SU-DHL-6 (cell line): ENCODE results near the gene NPHP4.
"Not testable (repeated sequence)": the region's sequence is repeated elsewhere in the genome, so short reads cannot be mapped to it uniquely, and the experiment has no call there.

Experiments
- H2AFZ ChIP-seq: fragments of 200-600 bp; sonication (generic); 2 replicates; pipeline ENCODE4 v1.6.1; 2014; ENCODE audit warnings: low read depth, mild to moderate bottlenecking, moderate library complexity, mixed read lengths, antibody characterized with exemption, low read length; ENCODE audit not compliant: severe bottlenecking
- H3F3A ChIP-seq: fragments of 200-600 bp; shearing (Covaris generic); 2 replicates; pipeline ENCODE4 v1.6.0; 2016; ENCODE audit warnings: antibody characterized with exemption, mild to moderate bottlenecking; ENCODE audit not compliant: insufficient read depth
- H3K27ac ChIP-seq: fragments of 200-600 bp; sonication (generic); 2 replicates; pipeline ENCODE4 v1.5.1; 2016; ENCODE audit warnings: low read depth, mild to moderate bottlenecking, low read length, moderate library complexity, mixed read lengths
- H3K27me3 ChIP-seq: fragments of 200-600 bp; sonication (generic), shearing (Covaris generic); 2 replicates; pipeline ENCODE4 v1.6.0; 2014; ENCODE audit warnings: mild to moderate bottlenecking, low read length
- H3K36me3 ChIP-seq: fragments of 200-600 bp; sonication (generic); 2 replicates; pipeline ENCODE4 v1.6.1; 2014; ENCODE audit warnings: mild to moderate bottlenecking, low read length, mixed read lengths
- H3K4me2 ChIP-seq: fragments of 300-600, 200-600 bp; shearing (Covaris generic), sonication (generic); 2 replicates; pipeline ENCODE4 v1.6.0; 2014; ENCODE audit warnings: low read length, low read depth, mild to moderate bottlenecking; ENCODE audit not compliant: poor library complexity, severe bottlenecking
- H3K4me3 ChIP-seq: fragments of 200-600 bp; sonication (generic); 2 replicates; pipeline ENCODE4 v1.5.1; 2014; ENCODE audit warnings: antibody characterized with exemption, low read length, mild to moderate bottlenecking, mixed read lengths; ENCODE audit not compliant: insufficient read depth, poor library complexity, severe bottlenecking
- H3K79me2 ChIP-seq: fragments of 200-600 bp; sonication (generic); 2 replicates; pipeline ENCODE4 v1.6.1; 2014; ENCODE audit warnings: mild to moderate bottlenecking, low read length, moderate library complexity; ENCODE audit not compliant: insufficient read depth
- H3K9ac ChIP-seq: fragments of 200-600 bp; sonication (generic); 2 replicates; pipeline ENCODE4 v1.7.0; 2014; ENCODE audit warnings: mild to moderate bottlenecking, low read length
- H3K9me2 ChIP-seq: fragments of 200-600 bp; sonication (generic); replicated peaks from 2 replicates; pipeline ENCODE4 v1.6.1; 2014; ENCODE audit warnings: low read length; ENCODE audit not compliant: insufficient read depth
- H3K9me3 ChIP-seq: fragments of 200-600 bp; sonication (generic); 2 replicates; pipeline ENCODE4 v1.6.1; 2014; ENCODE audit warnings: low read length, mixed read lengths; ENCODE audit not compliant: insufficient read depth
- H4K20me1 ChIP-seq: fragments of 200-600 bp; sonication (generic); 2 replicates; pipeline ENCODE4 v1.6.1; 2014; ENCODE audit warnings: low read depth, mild to moderate bottlenecking, antibody characterized with exemption, low read length, moderate library complexity, mixed read lengths
- EZH2phosphoT487 ChIP-seq: fragments of 200-600 bp; sonication (generic), shearing (Covaris generic); conservative IDR thresholded peaks from 2 replicates; pipeline ENCODE4 v1.6.1; 2018; ENCODE audit warnings: mild to moderate bottlenecking, antibody characterized with exemption, low read length, moderate library complexity, mixed read lengths
- TF ChIP-seq, protein P1 (sequence below): fragments of 200-600 bp; sonication (generic); IDR thresholded peaks from one replicate; pipeline ENCODE4 v1.5.1; 2017; ENCODE audit warnings: antibody characterized with exemption, mild to moderate bottlenecking, low read length, moderate library complexity; ENCODE audit not compliant: insufficient read depth, poor library complexity, severe bottlenecking

NPHP4 gene

GRCh38 chr1:6023346-6023745 is 31.1 kb upstream of the NPHP4 start:
- Histone ChIP-seq H3K4me2 (no peak overlapping the region), H3K9ac (no peak overlapping the region), H3K9me2 (no peaks in the 10 kb centered on the region), H3K79me2 (peaks cover 21% of the 10 kb centered on the region), H2AFZ (no peak overlapping the region), H3K27me3 (no peaks in the 10 kb centered on the region), H4K20me1 (no peaks in the 10 kb centered on the region), H3K9me3 (no peaks in the 10 kb centered on the region), H3F3A (no peaks in the 10 kb centered on the region), H3K27ac (no peak overlapping the region), H3K36me3 (no peaks in the 10 kb centered on the region), H3K4me3 (no peak overlapping the region)
- no peak for TF ChIP-seq EZH2phosphoT487
- TF ChIP-seq, protein P1, sequence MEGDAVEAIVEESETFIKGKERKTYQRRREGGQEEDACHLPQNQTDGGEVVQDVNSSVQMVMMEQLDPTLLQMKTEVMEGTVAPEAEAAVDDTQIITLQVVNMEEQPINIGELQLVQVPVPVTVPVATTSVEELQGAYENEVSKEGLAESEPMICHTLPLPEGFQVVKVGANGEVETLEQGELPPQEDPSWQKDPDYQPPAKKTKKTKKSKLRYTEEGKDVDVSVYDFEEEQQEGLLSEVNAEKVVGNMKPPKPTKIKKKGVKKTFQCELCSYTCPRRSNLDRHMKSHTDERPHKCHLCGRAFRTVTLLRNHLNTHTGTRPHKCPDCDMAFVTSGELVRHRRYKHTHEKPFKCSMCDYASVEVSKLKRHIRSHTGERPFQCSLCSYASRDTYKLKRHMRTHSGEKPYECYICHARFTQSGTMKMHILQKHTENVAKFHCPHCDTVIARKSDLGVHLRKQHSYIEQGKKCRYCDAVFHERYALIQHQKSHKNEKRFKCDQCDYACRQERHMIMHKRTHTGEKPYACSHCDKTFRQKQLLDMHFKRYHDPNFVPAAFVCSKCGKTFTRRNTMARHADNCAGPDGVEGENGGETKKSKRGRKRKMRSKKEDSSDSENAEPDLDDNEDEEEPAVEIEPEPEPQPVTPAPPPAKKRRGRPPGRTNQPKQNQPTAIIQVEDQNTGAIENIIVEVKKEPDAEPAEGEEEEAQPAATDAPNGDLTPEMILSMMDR: no peak

DNA sequence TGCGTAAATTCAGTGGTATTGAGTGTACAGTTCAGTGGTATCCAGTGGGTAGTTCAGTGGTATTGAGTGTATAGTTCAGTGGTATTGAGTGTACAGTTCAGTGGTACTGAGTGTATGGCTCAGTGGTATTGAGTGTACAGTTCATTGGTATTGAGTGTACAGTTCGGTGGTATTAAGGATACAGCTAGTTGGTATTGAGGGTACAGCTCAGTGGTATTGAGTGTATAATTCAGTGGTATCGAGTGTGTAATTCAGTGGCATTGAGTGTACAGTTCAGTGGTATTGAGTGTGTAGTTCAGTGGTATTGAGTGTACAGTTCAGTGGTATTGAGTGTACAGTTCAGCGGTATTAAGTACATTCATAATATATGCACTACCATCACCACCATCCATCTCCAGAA is 30.0 kb upstream of the NPHP4 start:
- Histone ChIP-seq H3K9me2 (no peaks in the 10 kb centered on the region), H3K27me3 (no peaks in the 10 kb centered on the region), H2AFZ (no peak overlapping the region), H4K20me1 (no peaks in the 10 kb centered on the region), H3K4me2 (no peak overlapping the region), H3K36me3 (no peaks in the 10 kb centered on the region), H3K4me3 (no peak overlapping the region), H3K79me2 (peaks cover 9% of the 10 kb centered on the region; the same call in 1 of the 2 replicates), H3K9me3 (no peaks in the 10 kb centered on the region), H3K27ac (no peak overlapping the region), H3F3A (no peaks in the 10 kb centered on the region), H3K9ac (no peak overlapping the region)
- TF ChIP-seq, protein P1: no peak
- TF ChIP-seq EZH2phosphoT487: no peak

GRCh38 chr1:6019166-6019845 is 27.1 kb upstream of the NPHP4 start:
- Histone ChIP-seq H3K79me2 (no peaks in the 10 kb centered on the region), H3F3A (no peaks in the 10 kb centered on the region), H3K9me3 (no peaks in the 10 kb centered on the region), H3K4me3 (no peak overlapping the region), H3K4me2 (no peak overlapping the region), H3K27ac (no peak overlapping the region), H3K9me2 (no peaks in the 10 kb centered on the region), H4K20me1 (no peaks in the 10 kb centered on the region), H3K27me3 (no peaks in the 10 kb centered on the region), H3K36me3 (no peaks in the 10 kb centered on the region), H3K9ac (no peak overlapping the region), H2AFZ (no peak overlapping the region)
- TF ChIP-seq EZH2phosphoT487: no peak
- TF ChIP-seq, protein P1: no peak

GRCh38 chr1:6017654-6018053 is 25.4 kb upstream of the NPHP4 start:
- not testable (repeated sequence) for H3K79me2 ChIP-seq, H3K4me3 ChIP-seq, H3K9me2 ChIP-seq, H3K27me3 ChIP-seq, H2AFZ ChIP-seq, H3K27ac ChIP-seq, H3K9ac ChIP-seq, H4K20me1 ChIP-seq, H3K36me3 ChIP-seq, H3F3A ChIP-seq, H3K9me3 ChIP-seq, H3K4me2 ChIP-seq
